Small intestine (tissue), 7 donors: ENCODE measurements around the gene ELOVL6. TPM values are rescaled to one million over a fixed set of nuclear protein-coding genes. Genes with fewer than 3 reads are reported as not detected.

Source experiments
- DNase-seq, 2 donors: peaks; one replicate each; pipeline versions ENCODE4 v3.0.0 to v3.0.0-alpha.2; 2013
- FAIRE-seq: peaks from 2 replicates; lab custom pipeline; 2012; peaks lifted over from hg19 to GRCh38; lab: Jason Lieb, UNC
- H3K27ac ChIP-seq, 3 donors: one replicate each; pipeline ENCODE4 v1.5.1; 2013; ENCODE audit warnings: low read length in 2 of 3, mild to moderate bottlenecking in 2 of 3, control low read depth in 1 of 3, inconsistent platforms in 1 of 3, low read depth in 1 of 3, moderate library complexity in 1 of 3
- H3K27me3 ChIP-seq, 3 donors: one replicate each; pipeline ENCODE4 v1.6.1; 2013; ENCODE audit warnings: low read length in 3 of 3, inconsistent platforms in 1 of 3; ENCODE audit not compliant: control insufficient read depth in 3 of 3, insufficient read depth in 3 of 3
- H3K36me3 ChIP-seq, 3 donors: one replicate each; pipeline ENCODE4 v1.6.1; 2013; ENCODE audit warnings: low read length in 3 of 3, inconsistent platforms in 1 of 3, low read depth in 1 of 3, mild to moderate bottlenecking in 1 of 3, moderate library complexity in 1 of 3; ENCODE audit not compliant: control insufficient read depth in 3 of 3, insufficient read depth in 2 of 3
- H3K4me1 ChIP-seq, 3 donors: one replicate each; pipeline ENCODE4 v1.6.1; 2013; ENCODE audit warnings: low read length in 2 of 3, inconsistent platforms in 1 of 3, low read depth in 1 of 3, mild to moderate bottlenecking in 1 of 3, moderate library complexity in 1 of 3; ENCODE audit not compliant: control insufficient read depth in 3 of 3, insufficient read depth in 2 of 3
- H3K4me3 ChIP-seq, 3 donors: one replicate each; pipeline ENCODE4 v1.5.1; 2013; ENCODE audit warnings: low read length in 3 of 3, control low read depth in 1 of 3, inconsistent platforms in 1 of 3, low read depth in 1 of 3, mild to moderate bottlenecking in 1 of 3, moderate library complexity in 1 of 3
- H3K9me3 ChIP-seq, 2 donors: one replicate each; pipeline ENCODE4 v1.6.1; 2013; ENCODE audit warnings: low read depth in 1 of 2, low read length in 1 of 2; ENCODE audit not compliant: control insufficient read depth in 2 of 2, insufficient read depth in 1 of 2
- WGBS, 3 donors: extraction: QIAGEN DNeasy Blood & Tissue Kit; methylation state at CpG; one replicate each; pipeline ENCODE4 v1.1.7; 2013; 5-methylcytosine and 5-hydroxymethylcytosine counted together
- polyA plus RNA-seq, 4 donors: library from polyadenylated mRNA; stranded (reverse) in 3 of 4; unstranded in 1 of 4; fragments of 200-250 nt in 3 of 4; fragments of 120-200 nt in 1 of 4; gene quantifications; one replicate each; pipeline versions ENCODE4 v1.2.1 to v1.2.3, GENCODE V29; 2013
- donor health status: healthy with polysubstance abuse.
- donor health status: control.
- donor health status: control.
- donor health status: Bipolar disorder and iron deficiency.
- donor health status: healthy.

The ELOVL6 gene
- polyA plus RNA-seq, 4 donors: 2.7 to 19.1 (median 5.2) TPM

GRCh38 chr4:110207233-110207632, 8.8 kb upstream of the ELOVL6 start:
- FAIRE-seq (no peak), DNase-seq (no peak)
- Histone ChIP-seq H3K9me3 (no peaks in the 10 kb centered on the region), H3K27me3 (no peaks in the 10 kb centered on the region), H3K4me1 (no peaks in the 10 kb centered on the region), H3K36me3 (no peaks in the 10 kb centered on the region), H3K4me3 (no peak overlapping the region), H3K27ac (no peak overlapping the region)
- 87 to 94% (median 90%) methylated on average over 1 of the region's 1 CpG for WGBS, 3 donors

GRCh38 chr4:110202024-110202423, 3.6 kb upstream of the ELOVL6 start:
- H3K9me3 ChIP-seq: no peaks in the 10 kb centered on the region
- no peak for DNase-seq
- no peak overlapping the region for H3K4me3 ChIP-seq
- no peak overlapping the region for H3K27ac ChIP-seq
- peaks cover 0 to 4% (median 4%) of the 10 kb centered on the region in 3 donors for H3K4me1 ChIP-seq
- WGBS, 3 donors: 90 to 95% (median 93%) methylated on average over 3 of the region's 3 CpGs
- no peak for FAIRE-seq
- H3K27me3 ChIP-seq: no peaks in the 10 kb centered on the region
- no peaks in the 10 kb centered on the region for H3K36me3 ChIP-seq

- Histone ChIP-seq H3K36me3 (no peaks in the 10 kb centered on the region), H3K4me3 (no peak overlapping the region), H3K27me3 (no peaks in the 10 kb centered on the region), H3K27ac (no peak overlapping the region), H3K9me3 (no peaks in the 10 kb centered on the region), H3K4me1 (peaks cover 0 to 4% (median 4%) of the 10 kb centered on the region in 3 donors)
- 64 to 78% (median 70%) methylated on average over 2 of the region's 2 CpGs for WGBS, 3 donors
- peak in 1 of 2 donors; percentile 6 for DNase-seq
- no peak for FAIRE-seq
Measured at GRCh38 chr4:110201502-110201901, 3.1 kb upstream of the ELOVL6 start.

GRCh38 chr4:110200689-110201088, 2.3 kb upstream of the ELOVL6 start:
- Histone ChIP-seq H3K4me1 (peaks cover 0 to 6% (median 5%) of the 10 kb centered on the region in 3 donors), H3K36me3 (no peaks in the 10 kb centered on the region), H3K27me3 (no peaks in the 10 kb centered on the region), H3K9me3 (no peaks in the 10 kb centered on the region), H3K27ac (no peak overlapping the region), H3K4me3 (no peak overlapping the region)
- FAIRE-seq (no peak), DNase-seq (no peak)
- whole genome bisulfite sequencing, 3 donors: 67 to 83% (median 72%) methylated on average over 2 of the region's 2 CpGs

GRCh38 chr4:110198049-110198434, 373 bp downstream of the ELOVL6 start:
- DNase-seq: peak; percentile 43 to 53
- 0% methylated on average over 24 of the region's 24 CpGs for WGBS, 3 donors
- Histone ChIP-seq H3K27me3 (no peaks in the 10 kb centered on the region), H3K27ac (peak overlapping the region; percentile 85 to 96 (median 86)), H3K36me3 (no peaks in the 10 kb centered on the region), H3K4me3 (peak overlapping the region; percentile 84 to 92 (median 85)), H3K9me3 (no peaks in the 10 kb centered on the region), H3K4me1 (peaks cover 0 to 31% (median 9%) of the 10 kb centered on the region in 3 donors)
- no peak for FAIRE-seq

- WGBS, 3 donors: 0 to 1% (median 0%) methylated on average over 26 of the region's 26 CpGs
- Histone ChIP-seq H3K27ac (peak overlapping the region; percentile 85 to 96 (median 86)), H3K9me3 (no peaks in the 10 kb centered on the region), H3K4me3 (peak overlapping the region; percentile 84 to 92 (median 85)), H3K4me1 (peaks cover 0 to 35% (median 9%) of the 10 kb centered on the region in 3 donors), H3K36me3 (no peaks in the 10 kb centered on the region), H3K27me3 (no peaks in the 10 kb centered on the region)
- no peak for FAIRE-seq
- peak; percentile 66 to 69 for DNase-seq
Measured at GRCh38 chr4:110197529-110198042, 829 bp downstream of the ELOVL6 start.

GRCh38 chr4:110196871-110197528, 1.4 kb downstream of the ELOVL6 start:
- 0 to 1% (median 0%) methylated on average over 37 to 47 of the region's 47 CpGs for WGBS, 3 donors
- H3K27ac ChIP-seq: peak overlapping the region; percentile 85 to 96 (median 86)
- H3K36me3 ChIP-seq: peaks cover 0 to under 1% (median 0%) of the 10 kb centered on the region in 3 donors
- H3K4me1 ChIP-seq: peaks cover 0 to 35% (median 9%) of the 10 kb centered on the region in 3 donors
- H3K9me3 ChIP-seq: no peaks in the 10 kb centered on the region
- FAIRE-seq: no peak
- H3K4me3 ChIP-seq: peak overlapping the region; percentile 84 to 92 (median 85)
- DNase-seq: peak in 1 of 2 donors; percentile 62
- H3K27me3 ChIP-seq: no peaks in the 10 kb centered on the region

GRCh38 chr4:110196206-110196870, 2.1 kb downstream of the ELOVL6 start:
- DNase-seq: peak; percentile 45 to 83
- H3K36me3 ChIP-seq: peaks cover 0 to 3% (median 2%) of the 10 kb centered on the region in 3 donors
- no peaks in the 10 kb centered on the region for H3K27me3 ChIP-seq
- H3K4me1 ChIP-seq: peaks cover 0 to 35% (median 9%) of the 10 kb centered on the region in 3 donors
- H3K4me3 ChIP-seq: peak overlapping the region; percentile 84 to 92 (median 85)
- WGBS, 3 donors: 0 to 1% (median 0%) methylated on average over 35 to 58 of the region's 58 CpGs
- no peaks in the 10 kb centered on the region for H3K9me3 ChIP-seq
- H3K27ac ChIP-seq: peak overlapping the region; percentile 85 to 96 (median 86)
- no peak for FAIRE-seq
